GM12864 (cell line): Measurements from ENCODE around the gene PCDH19.
A peak's percentile ranks its signal among the peaks of the same experiment; 100 is the strongest.
"Not testable (repeated sequence)": the region's sequence is repeated elsewhere in the genome, so short reads cannot be mapped to it uniquely, and the experiment has no call there.

ENCODE experiments used
- DNase-seq: peaks from one replicate; pipeline ENCODE4 v3.0.0-alpha.2; 2011; ENCODE audit warnings: low read depth
- H3K4me3 ChIP-seq: 2 replicates; pipeline ENCODE4 v1.5.1; 2011; ENCODE audit warnings: mild to moderate bottlenecking, low read depth, low read length, control low read depth
- TF ChIP-seq, protein P1 (sequence below): IDR thresholded peaks from 2 replicates; pipeline ENCODE4 v1.5.1; 2011; ENCODE audit warnings: low read depth, mild to moderate bottlenecking, moderate library complexity, low read length, control low read depth, inconsistent platforms; ENCODE audit errors: missing control alignments

Gene PCDH19, protein sequence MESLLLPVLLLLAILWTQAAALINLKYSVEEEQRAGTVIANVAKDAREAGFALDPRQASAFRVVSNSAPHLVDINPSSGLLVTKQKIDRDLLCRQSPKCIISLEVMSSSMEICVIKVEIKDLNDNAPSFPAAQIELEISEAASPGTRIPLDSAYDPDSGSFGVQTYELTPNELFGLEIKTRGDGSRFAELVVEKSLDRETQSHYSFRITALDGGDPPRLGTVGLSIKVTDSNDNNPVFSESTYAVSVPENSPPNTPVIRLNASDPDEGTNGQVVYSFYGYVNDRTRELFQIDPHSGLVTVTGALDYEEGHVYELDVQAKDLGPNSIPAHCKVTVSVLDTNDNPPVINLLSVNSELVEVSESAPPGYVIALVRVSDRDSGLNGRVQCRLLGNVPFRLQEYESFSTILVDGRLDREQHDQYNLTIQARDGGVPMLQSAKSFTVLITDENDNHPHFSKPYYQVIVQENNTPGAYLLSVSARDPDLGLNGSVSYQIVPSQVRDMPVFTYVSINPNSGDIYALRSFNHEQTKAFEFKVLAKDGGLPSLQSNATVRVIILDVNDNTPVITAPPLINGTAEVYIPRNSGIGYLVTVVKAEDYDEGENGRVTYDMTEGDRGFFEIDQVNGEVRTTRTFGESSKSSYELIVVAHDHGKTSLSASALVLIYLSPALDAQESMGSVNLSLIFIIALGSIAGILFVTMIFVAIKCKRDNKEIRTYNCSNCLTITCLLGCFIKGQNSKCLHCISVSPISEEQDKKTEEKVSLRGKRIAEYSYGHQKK (N-terminal part only)

DNA sequence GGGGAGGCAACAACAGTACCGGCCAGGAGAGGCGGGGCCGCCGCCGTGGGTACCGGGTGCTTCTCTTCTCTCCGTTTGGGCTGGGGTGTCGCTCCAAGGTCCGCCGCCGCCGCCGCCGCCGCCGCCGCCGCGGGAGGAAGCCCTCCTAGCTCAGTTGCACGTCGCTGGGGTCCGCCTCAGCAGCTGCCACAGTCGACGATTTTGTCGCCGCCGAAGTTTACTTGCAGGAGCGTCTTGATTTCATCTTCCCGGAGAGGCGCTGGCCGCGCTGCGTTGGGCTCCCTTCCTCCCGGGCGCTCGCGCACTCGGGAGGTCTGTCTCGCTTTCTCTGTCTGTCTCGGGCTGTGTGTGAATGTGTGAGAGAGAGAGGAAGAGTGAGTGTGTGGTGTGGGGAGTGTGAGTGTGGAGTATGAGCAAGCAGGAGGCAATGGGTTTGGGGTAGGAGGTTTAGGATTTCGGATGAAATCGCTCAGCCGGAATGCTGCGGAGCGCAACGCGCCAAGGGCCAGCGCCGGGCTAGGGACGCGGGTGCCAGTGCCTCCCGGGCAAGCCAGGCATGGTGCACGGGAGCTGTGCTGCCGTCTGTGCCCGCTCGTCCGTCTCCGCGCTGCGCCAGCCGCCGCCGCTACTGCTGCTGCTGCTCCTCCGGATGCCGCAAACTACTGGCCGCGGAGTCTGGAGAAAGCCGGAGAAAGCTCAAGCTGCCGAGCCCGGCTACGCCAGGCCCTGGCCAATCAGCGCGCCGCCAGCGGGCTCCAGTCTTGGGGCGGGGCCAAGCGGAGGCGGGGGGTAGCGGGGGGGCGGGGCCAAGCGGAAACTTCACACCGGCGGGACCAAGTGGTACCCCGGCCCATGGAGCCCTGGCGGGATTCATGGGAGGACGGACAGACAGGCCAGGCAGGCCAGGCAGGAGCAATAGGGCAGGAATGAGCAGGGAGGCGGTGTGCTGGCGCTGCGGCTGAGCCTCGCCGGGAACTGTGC is at the start of gene PCDH19:
Gene PCDH19 (minus strand): TSS at position 664 of the 981 bp plus-strand sequence. CDS start 1,676 bp downstream, outside the sequence.
- TF ChIP-seq, protein P1, sequence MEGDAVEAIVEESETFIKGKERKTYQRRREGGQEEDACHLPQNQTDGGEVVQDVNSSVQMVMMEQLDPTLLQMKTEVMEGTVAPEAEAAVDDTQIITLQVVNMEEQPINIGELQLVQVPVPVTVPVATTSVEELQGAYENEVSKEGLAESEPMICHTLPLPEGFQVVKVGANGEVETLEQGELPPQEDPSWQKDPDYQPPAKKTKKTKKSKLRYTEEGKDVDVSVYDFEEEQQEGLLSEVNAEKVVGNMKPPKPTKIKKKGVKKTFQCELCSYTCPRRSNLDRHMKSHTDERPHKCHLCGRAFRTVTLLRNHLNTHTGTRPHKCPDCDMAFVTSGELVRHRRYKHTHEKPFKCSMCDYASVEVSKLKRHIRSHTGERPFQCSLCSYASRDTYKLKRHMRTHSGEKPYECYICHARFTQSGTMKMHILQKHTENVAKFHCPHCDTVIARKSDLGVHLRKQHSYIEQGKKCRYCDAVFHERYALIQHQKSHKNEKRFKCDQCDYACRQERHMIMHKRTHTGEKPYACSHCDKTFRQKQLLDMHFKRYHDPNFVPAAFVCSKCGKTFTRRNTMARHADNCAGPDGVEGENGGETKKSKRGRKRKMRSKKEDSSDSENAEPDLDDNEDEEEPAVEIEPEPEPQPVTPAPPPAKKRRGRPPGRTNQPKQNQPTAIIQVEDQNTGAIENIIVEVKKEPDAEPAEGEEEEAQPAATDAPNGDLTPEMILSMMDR: no peak
- DNase-seq: no peak
- no peak within 1 kb of the TSS; the same call in 1 of the 2 replicates for H3K4me3 ChIP-seq

DNA sequence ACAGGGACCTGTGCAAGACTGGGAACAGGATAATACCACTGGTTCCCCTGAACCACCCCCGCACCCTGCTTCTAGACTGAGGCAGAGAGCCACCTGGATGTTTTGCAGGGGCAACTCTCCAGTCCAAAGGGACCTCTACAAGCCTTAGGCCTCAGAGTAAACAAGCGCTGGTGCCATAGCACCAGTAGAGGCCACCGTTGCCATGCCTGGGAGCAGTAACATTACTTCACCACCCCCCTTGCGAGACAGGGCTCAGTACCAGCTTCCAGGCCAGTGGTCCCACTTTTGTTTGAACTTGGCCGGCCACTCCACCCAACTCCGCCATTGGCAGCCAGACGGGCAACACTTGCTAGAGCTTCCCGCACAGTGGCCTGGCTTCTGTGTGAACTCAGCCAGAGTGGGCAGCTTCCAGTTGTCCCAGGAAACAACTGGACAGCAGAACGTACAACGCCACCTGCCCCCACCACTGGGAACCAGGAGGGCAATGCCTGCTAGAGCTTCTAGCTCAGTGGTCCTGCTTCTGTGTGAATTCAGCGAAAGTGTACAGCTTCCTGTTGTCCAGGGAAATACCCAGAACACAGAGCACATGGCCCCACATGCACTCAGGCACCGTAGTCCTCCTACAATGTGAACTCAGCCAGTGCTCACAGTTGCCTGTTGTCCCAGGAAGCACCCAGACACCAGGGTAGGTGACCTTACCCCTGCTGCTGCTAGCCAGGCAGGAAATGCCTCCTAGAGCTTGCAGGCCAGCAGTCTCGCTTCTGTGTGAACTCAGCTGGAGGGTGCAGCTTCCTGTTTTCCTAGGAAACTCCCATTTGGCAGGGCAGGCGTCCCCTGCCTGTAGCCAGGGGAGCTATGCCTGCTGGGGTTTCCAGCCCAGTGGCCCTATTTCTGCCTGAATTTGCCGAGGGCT is 39.9 kb upstream of the PCDH19 start:
- H3K4me3 ChIP-seq: no peak overlapping the region
- TF ChIP-seq, protein P1: no peak
- DNase-seq: no peak

DNA sequence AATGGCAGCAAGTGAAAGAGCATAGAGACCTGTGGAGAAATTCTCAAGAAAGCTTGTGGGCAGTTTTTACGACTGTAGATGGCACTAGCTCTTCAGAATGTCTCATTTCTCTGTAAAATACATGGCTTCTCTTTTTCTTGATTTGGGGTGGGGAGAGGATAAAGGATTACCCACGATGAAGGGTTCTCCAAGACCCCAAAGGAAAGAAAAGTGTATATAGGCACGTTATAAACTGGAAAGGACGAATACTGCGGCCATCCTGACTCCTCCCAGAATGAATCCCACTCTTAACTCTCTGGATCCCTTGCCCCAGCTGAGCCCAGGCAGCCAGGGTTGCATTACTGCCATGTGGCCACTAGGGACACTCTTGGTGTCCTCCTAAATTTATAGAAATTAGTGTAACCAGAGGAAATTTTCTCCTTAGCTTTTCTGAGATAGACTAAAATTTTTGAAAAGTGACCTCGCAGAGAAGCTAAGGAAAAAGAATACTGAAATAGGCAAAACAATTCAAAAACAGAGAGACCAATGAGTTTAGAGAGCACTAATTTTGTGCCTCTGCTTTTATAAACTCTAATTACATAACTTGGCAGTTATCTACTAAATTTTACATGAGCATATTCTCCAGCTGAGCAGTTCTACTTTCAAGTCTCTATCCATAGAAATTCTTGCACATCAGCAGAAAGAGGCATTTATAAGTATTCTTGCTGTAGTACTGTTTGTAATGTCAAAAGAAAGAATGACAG is 37.8 kb upstream of the PCDH19 start:
- no peak for DNase-seq
- TF ChIP-seq, protein P1: peak; percentile 70
- no peak overlapping the region for H3K4me3 ChIP-seq

DNA sequence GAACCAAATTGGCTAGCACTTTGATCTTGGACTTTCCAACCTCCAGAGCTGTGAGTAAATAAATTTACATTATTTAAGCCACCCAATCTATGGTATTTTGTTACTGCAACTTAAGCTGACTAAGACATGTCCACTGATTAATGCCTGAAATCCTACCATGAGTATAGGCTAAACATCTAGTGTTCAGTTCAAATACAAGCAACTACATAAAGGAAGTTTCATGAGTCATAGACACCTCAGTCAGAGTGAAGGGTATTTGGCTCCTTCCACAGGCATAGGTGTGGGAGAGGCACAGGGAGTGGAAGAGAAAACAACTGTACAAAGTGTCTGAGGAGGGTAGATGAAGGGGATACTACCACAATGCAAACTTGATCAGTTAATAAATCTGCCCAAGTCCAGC is 35.5 kb upstream of the PCDH19 start:
- DNase-seq: no peak
- TF ChIP-seq, protein P1: no peak
- no peak overlapping the region for H3K4me3 ChIP-seq

DNA sequence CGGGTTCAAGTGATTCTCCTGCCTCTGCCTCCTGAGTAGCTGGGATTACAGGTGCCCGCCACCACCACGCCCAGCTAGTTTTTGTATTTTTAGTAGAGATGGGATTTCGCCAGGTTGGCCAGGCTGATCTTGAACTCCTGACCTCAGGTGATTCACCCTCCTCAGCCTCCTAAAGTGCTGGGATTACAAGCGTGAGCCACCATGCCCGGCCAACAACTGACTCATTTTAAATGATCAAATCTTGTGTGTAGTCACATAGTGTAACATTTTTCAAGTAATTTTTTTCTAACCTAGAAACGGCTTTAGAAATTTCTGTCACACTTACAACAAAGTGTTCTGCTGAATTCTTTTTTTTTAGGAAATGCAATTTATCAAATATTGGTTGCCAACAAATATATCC is 31.2 kb upstream of the PCDH19 start:
- not testable (repeated sequence) for H3K4me3 ChIP-seq, DNase-seq

DNA sequence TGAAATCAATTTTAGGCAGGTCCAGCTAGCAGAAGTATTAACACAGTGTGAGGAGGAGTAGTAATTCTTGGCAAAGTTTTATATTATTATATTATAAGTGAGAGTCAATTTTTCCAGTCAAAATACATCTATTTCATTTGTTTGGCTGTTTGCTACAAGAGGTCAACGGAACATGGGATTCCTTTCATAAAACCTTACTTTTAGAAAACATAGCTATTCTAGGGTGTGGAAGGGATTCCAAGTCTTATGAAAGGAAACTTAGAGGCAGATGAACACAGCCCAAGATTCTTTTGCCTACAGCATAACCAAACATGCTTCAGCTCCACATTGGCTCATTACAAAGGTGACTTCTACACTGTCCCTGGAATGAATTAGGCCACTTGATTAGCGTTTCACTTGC is 29.9 kb upstream of the PCDH19 start:
- TF ChIP-seq, protein P1: no peak
- DNase-seq: no peak
- H3K4me3 ChIP-seq: no peak overlapping the region
